ENCODE measurements around the gene RNF157.
"Not testable (repeated sequence)": the region's sequence is repeated elsewhere in the genome, so short reads cannot be mapped to it uniquely, and the experiment has no call there.

The RNF157 gene

DNA sequence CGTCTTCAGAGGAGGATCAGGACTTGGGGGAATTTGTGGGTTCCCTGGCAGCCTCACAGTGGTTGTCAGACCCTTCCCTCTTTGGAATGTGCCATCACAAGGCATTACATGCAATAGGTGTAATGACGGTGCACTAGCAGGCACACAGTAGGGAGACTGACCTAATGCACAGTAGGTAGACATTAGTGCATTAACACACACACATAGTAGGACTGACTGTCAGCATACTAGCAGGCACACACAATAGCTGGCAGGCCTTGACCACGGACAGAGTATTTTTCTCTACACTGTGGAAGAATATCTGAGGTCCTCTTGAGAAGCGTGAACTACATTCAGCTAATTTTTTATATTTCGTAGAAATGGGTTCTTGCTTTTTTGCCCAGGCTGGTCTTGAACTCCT is 14.0 kb upstream of the RNF157 start:
- no peak for DNase-seq (ENCODE audit: low spot score)

GRCh38 chr17:76253841-76254240 is 13.5 kb upstream of the RNF157 start:
- DNase-seq (ENCODE audit: low spot score): no peak

DNA sequence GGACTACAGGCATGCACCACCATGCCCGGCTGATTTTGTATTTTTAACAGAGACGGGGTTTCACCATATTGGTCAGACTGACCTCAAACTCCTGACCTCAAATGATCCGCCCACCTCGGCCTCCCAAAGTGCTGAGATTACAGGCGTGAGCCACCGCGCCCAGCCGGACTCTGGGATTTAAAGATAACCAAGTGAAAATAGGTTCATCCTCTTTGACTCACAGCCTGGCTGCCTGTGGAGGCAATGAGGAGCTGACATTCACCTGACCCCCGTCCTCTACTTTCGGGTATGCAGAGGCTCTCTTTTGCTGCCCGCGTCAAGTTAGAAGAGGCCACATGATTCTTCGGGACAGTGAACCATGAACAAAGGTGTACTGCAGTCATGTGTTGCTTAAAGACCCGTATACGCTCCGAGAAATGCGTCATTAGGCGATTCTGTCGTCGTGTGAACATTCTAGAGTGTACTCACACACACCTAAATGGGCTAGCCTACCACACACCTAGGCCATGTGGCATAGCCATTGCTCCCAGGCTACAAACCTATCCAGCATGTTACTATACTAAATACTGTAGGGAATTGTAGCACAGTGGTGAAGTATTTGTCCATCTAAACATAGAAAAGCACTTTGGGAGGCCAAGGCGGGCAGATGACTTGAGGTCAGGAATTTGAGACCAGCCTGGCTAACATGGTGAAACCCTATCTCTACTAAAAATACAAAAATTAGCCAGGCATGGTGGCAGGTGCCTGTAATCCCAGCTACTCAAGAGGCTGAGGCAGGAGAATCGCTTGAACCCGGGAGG is 12.9 kb upstream of the RNF157 start:
- not testable (repeated sequence) for DNase-seq (ENCODE audit: low spot score)

- DNase-seq (ENCODE audit: low spot score): peak; percentile 42
These were observed 12.0 kb upstream of the RNF157 start for GRCh38 chr17:76252040-76252954.

- DNase-seq (ENCODE audit: low spot score): no peak
These were observed 11.3 kb upstream of the RNF157 start for GRCh38 chr17:76251478-76252039.

DNA sequence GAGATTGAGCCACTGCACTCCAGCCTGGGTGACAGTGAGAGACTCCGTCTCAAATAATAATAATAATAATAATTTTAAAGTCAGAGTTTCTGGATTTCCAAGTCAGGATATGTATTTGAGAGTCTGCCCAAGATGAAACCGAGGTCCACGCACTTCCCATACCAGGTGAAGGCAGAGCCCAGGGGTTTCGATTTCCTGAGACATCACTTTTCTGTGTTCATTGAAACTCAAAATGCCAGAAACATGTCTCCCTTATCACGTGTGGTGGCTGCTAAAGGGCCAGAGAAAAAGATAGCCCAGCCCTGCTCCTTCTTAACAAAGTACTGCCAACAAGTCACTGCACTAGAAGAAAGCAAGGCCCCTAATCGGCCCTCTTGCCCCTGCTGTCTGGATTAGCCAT is 9.8 kb upstream of the RNF157 start:
- no peak for DNase-seq (ENCODE audit: low spot score)

DNA sequence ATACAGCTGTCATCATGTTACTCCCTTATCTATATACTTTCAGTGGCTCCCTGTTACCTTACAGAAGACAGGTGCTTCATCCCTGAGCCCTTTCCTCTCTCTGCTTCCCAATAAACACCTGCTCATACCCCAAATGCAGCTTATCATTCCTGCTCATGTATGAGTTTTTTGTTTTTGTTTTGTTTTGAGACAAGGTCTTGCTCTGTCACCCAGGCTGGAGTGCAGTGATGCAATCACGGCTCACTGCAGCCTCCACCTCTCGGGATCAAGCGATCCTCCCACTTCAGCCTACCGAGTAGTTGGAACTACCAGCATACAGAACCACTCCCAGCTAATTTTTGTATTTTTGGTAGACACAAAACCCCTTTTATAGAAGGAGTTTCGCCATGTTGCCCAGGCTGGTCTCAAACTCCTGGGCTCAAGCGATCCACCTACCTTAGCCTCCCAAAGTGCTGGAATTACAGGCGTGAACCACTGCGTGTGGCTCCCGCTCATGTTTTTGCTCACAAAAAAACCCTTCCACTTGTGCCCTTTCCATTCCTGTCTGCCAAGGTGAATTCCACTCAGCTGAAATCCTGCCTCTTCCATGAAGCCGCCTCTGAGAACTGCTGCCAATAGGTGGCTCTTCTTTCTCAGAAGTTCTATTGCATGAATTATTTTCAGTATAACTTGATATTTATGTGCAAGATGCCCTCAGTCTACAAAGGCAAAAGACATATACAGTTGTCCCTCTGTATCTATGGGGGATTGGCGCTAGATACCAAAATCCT is 7.9 kb upstream of the RNF157 start:
- no peak for DNase-seq (ENCODE audit: low spot score)

GRCh38 chr17:76247304-76247703 is 7.0 kb upstream of the RNF157 start:
- no peak for DNase-seq (ENCODE audit: low spot score)

DNA sequence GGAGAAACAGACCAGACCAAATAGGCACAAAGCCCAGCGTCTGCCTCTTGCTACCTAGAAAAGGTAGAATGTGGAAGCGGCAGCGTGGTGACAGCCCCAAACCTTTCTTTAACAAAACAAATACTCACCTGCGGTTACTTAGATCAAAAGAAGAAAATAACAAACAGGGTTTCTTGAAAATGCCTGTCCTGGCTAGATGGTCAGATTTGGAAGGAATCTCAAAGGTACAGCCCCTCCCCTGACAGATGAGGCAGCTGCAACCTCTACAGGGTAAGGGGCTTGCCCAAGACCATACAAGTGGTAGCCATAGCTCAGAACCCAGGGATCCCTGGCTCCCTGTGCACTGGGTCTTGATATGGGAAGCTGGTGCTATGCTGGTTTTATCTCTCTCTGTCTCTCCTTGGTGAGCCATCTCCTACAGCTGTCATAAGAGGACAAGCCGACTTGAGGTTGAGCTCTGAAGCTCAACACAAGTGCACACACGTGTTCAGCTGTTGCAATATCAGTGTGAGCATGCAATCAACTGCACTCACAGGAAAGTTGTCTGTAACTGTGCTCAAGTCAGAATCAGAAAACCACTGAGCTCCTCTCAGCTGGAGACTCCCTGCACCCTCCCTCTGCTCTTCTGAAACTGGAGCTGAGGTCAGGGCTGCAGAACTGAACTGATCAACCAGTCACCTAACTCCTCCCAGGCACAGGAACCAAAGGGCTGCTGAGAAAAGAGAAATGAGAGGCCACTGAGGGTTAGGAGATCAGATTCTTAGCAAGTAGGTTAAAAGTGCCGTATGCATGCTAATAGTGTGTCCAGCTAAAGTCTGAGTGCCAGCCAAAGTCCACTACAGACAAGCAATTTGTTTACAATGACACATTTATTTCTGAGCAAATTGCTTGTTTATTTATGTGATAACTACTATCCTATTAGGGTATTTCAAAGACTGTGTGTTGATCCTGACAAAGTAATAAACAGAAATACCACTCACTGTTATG is 6.1 kb upstream of the RNF157 start:
- DNase-seq (ENCODE audit: low spot score): no peak

- not testable (repeated sequence) for DNase-seq (ENCODE audit: low spot score)
These were observed 4.4 kb upstream of the RNF157 start for GRCh38 chr17:76244721-76245120.

- DNase-seq (ENCODE audit: low spot score): no peak
These were observed 3.8 kb upstream of the RNF157 start for GRCh38 chr17:76243826-76244679.

DNA sequence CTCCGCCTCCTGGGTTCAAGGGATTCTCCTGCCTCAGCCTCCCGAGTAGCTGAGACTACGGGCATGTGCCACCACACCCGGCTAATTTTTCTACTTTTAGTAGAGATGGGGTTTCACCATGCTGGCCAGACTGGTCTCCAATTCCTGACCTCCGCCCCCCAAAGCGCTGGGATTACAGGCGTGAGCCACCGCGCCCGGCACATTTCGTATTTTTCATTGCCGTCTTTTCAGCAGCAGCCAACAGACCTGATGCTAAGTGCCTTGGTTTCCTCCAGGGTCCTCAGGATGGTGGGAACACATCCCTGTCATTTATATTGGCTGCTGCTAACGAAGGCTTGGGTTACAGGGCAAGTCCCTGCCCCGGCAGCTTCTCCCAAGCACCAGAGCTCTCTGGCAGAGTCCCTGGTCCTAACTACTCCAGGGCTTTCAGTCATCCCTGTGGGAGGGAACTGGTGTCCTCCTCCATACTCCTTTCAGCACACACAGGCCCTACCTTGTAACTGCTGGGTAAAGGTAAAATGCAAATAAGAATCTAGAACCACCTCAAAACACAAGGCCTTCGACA is 1.5 kb upstream of the RNF157 start:
- DNase-seq (ENCODE audit: low spot score): no peak

- no peak for DNase-seq (ENCODE audit: low spot score)
These were observed 878 bp upstream of the RNF157 start for GRCh38 chr17:76241204-76241538.

DNA sequence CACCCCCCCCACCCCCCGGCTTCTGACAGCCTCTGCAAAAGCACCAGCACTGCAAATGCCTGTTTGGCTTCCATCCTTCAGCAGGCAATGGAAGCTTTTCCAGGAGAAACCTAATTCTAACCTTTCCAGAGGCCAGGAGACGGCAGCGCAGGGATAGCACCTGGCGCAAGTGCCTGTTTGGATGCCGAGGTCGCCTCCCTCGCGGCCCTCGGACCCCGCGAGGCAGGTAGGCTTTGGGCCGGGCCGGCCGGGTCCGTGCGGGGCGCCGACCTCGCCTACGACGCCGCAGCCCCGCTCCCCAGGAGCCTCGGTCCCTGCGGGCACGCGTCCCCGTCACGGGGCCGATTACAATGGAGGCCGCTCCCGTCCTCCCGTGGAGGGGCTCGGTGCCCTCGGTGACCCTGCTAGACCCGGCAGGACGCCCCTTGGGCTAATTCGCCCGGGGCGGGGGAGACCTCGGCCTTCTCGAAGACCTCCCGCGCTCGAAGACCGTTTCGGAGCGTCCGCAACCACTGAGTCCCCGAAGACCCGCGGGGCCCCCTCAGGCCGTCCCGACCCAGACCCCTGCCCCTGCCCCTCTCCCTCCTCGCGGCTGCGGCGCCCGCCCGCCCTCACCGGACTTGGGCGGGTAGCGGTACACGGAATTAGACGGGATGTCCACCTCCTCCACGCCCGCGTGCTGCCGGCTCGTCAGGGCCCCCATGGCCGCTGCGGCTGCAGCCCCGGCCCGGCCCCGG is 587 bp downstream of the RNF157 start:
- no peak for DNase-seq (ENCODE audit: low spot score)

DNA sequence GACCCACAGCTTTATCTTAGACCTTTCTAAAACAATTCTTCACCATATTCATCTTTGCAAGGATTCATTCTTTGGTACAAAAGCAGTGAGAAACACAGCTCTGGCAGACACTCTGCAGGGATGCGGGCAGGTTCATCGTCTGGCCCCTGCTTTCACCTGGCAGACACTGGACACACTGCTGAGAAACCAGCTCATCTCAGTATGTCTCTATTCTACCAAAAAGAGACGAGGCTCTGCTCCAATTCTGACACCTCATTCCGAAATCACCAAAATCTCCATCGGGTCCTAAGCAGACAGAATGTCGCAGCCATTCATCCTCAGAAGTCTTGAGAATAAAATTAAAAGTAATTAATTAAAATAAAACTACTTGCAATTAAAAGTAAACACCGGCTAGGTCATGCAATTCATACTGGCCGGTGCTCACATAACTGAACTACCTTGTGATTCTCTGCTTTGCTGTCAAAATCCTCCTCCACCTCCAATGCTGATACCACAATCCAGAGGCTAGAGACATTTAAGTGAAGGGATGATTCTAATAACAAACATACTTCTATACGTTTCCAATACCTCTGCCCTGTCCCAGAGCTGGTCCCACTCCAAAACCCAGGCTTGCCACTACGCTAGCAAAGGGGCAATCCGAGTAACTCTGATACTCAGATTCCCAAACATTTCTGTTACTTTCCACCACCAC is 1.3 kb downstream of the RNF157 start:
- DNase-seq (ENCODE audit: low spot score): no peak

DNA sequence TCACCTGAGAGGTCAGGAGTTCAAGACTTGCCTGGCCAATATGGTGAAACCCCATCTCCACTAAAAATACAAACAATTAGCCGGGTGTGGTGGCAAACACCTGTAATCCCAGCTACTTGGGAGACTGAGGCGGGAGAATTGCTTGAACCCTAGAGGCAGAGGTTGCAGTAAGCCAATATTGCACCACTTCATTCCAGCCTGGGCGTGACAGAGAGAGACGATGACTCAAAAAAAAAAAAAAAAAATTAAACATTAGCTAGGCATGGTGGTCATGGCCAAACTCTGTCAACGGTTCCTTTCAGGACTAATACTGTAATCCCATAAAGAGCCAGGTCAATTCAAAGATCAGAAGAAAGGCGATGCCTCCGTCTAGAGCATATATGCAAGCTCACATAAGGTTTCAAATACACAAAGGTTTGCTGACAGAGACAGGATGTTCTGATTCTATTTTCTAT is 2.4 kb downstream of the RNF157 start:
- DNase-seq (ENCODE audit: low spot score): no peak

GRCh38 chr17:76236603-76237002 is 3.7 kb downstream of the RNF157 start:
- DNase-seq (ENCODE audit: low spot score): no peak

DNA sequence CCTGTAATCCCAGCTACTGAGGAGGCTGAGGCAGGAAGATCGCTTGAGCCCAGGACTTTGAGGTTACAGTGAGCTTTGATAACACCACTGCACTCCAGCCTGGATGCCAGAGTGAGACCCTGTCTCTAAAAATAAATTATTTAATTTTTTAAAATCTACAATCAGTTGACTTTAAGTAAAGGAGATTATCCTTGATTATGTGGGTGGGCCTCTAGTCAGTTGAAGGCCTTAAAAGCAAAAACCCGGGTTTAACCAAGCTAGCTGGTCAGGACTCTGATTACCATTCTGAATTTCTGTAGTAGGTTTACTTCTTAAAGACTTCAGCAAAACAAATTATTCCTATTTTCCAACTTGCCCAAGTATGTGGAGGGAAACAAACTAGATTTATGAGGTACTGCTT is 4.4 kb downstream of the RNF157 start:
- DNase-seq (ENCODE audit: low spot score): no peak
